Adrenal gland (tissue), 12 donors: Measurements from ENCODE around the gene KIAA1671. TPM values are rescaled to one million over a fixed set of nuclear protein-coding genes. Genes with fewer than 3 reads are reported as not detected.

Experiments
- DNase-seq, 7 donors: peaks; one replicate each; pipeline ENCODE4 v3.0.0-alpha.2; 2019 to 2020
- H3K27ac ChIP-seq, 5 donors: fragments of 200-600 bp; sonication (generic) in 4 of 5; 1 replicate in 3 of 5; 2 replicates in 2 of 5; pipeline versions ENCODE4 v1.5.1 to v1.8.0; 2016 to 2020; ENCODE audit warnings: mild to moderate bottlenecking in 1 of 5
- H3K27me3 ChIP-seq: fragments of 200-600 bp; 2 replicates; pipeline ENCODE4 v1.8.0; 2021
- H3K36me3 ChIP-seq, 2 donors: fragments of 200-600 bp; replicated peaks in 1 of 2; 1 replicate in 1 of 2; 2 replicates in 1 of 2; pipeline versions ENCODE4 v1.5.1 to v1.8.0; 2018 to 2022
- H3K4me1 ChIP-seq, 2 donors: fragments of 200-600 bp; replicated peaks in 1 of 2; 1 replicate in 1 of 2; 2 replicates in 1 of 2; pipeline versions ENCODE4 v1.5.1 to v1.8.0; 2018 to 2021
- H3K4me3 ChIP-seq, 4 donors: fragments of 200-600 bp; sonication (generic) in 3 of 4; one replicate each; pipeline ENCODE4 v1.5.1; 2016 to 2018
- H3K9me3 ChIP-seq, 3 donors: fragments of 200-600 bp; sonication (generic) in 1 of 3; replicated peaks in 1 of 3; 1 replicate in 2 of 3; 2 replicates in 1 of 3; pipeline versions ENCODE4 v1.5.1 to v1.8.0; 2016 to 2021
- CTCF ChIP-seq, 6 experiments: fragments of 450-650 bp in 4 of 6; fragments of 200-600 bp in 2 of 6; sonication (generic) in 1 of 6; IDR thresholded peaks; 1 replicate in 5 of 6; 2 replicates in 1 of 6; pipeline versions ENCODE4 v1.5.1 to v1.8.0; 2016 to 2021; ENCODE audit warnings: antibody characterized with exemption in 6 of 6, mild to moderate bottlenecking in 2 of 6, moderate library complexity in 1 of 6
- POLR2A ChIP-seq, 2 donors: fragments of 450-650 bp; IDR thresholded peaks; one replicate each; pipeline ENCODE4 v1.6.1; 2017; ENCODE audit warnings: antibody characterized with exemption in 2 of 2, mild to moderate bottlenecking in 2 of 2, moderate library complexity in 1 of 2
- WGBS, 4 donors: extraction: QIAGEN DNeasy Blood & Tissue Kit in 2 of 4; methylation state at CpG; one replicate each; pipeline versions ENCODE4 v1.1.5 to v1.1.7; 2013 to 2017; 5-methylcytosine and 5-hydroxymethylcytosine counted together
- intact Hi-C, 2 donors: fragments of 100-400 bp; cut with DNase I; formaldehyde crosslinking; loops; one replicate each; pipeline versions ENCODE4 v1.14.1 to v1.15.0; 2022 to 2023
- polyA plus RNA-seq, 3 donors: library from polyadenylated mRNA; stranded (reverse); fragments of 200-250 nt in 2 of 3; fragments of 350-450 nt in 1 of 3; fragmentation: Illumina TruSeq in 1 of 3; extraction: RNeasy Lipid Tissue Mini Kit (QIAGEN cat#74804) in 1 of 3; gene quantifications; one replicate each; pipeline ENCODE4 v1.2.3, GENCODE V29; 2013 to 2014
- total RNA-seq, 9 donors: library from RNA; depleted of rRNA in 4 of 9; stranded (reverse); fragments of >200 nt in 4 of 9; fragments of 120-200 nt in 1 of 9; fragmentation: NEBNext Ultra II Directional in 1 of 9; extraction: Animal tissue kit (Norgen Biotek cat#: 25700) in 1 of 9; gene quantifications; one replicate each; pipeline versions ENCODE4 v1.1.0 to v1.2.4, GENCODE V29; 2013 to 2023
- donor health status: healthy with polysubstance abuse.
- donor health status: Bipolar disorder and iron deficiency.
- donor health status: DM: yes; HTN: yes; CAD: no.
- donor health status: DM: no; HTN: no; CAD: no.
- donor health status: DM: no; HTN: no; CAD: no.
- donor health status: DM: yes; HTN: yes; CAD: no.

The KIAA1671 gene
- total and polyA plus RNA-seq, 12 donors: 5.3 to 71.0 (median 45.8) TPM

GRCh38 chr22:25110596-25110845, 158.0 kb downstream of the KIAA1671 start:
- DNase-seq: peak in 1 of 7 donors; percentile 53
- Histone ChIP-seq H3K36me3 (no peaks in the 10 kb centered on the region), H3K27me3 (no peaks in the 10 kb centered on the region), H3K9me3 (no peaks in the 10 kb centered on the region), H3K4me3 (peak overlapping the region in 1 of 4 donors; percentile 58), H3K4me1 (peaks cover 43 to 45% of the 10 kb centered on the region in 2 donors), H3K27ac (peak overlapping the region; percentile 41 to 91 (median 83))
- TF ChIP-seq POLR2A (IDR thresholded peaks at IDR 0.05): no peak
- TF ChIP-seq CTCF (IDR thresholded peaks at IDR 0.05): no peak
- intact Hi-C loops: loop anchor here in 1 of 2 donors (2.0 kb wide), 1 partner anchor 62 kb away; no protein-coding TSS in a partner anchor
- 13 to 50% (median 36%) methylated on average over 2 to 4 of the region's 4 CpGs for WGBS, 4 donors

GRCh38 chr22:25110846-25111578, 158.5 kb downstream of the KIAA1671 start:
- H3K27me3 ChIP-seq: no peaks in the 10 kb centered on the region
- H3K27ac ChIP-seq: peak overlapping the region; percentile 41 to 91 (median 83)
- no peaks in the 10 kb centered on the region for H3K36me3 ChIP-seq
- peak; percentile 67 to 87 (median 80) for DNase-seq
- TF ChIP-seq POLR2A (IDR thresholded peaks at IDR 0.05): peak in 1 of 2 donors; percentile 64
- TF ChIP-seq CTCF (IDR thresholded peaks at IDR 0.05): peak; percentile 18 to 71 (median 54)
- H3K9me3 ChIP-seq: no peaks in the 10 kb centered on the region
- intact Hi-C loops: loop anchor here in 1 of 2 donors (2.0 kb wide), 1 partner anchor 62 kb away; no protein-coding TSS in a partner anchor
- peak overlapping the region in 2 of 4 donors; percentile 20 to 58 for H3K4me3 ChIP-seq
- H3K4me1 ChIP-seq: peaks cover 44 to 47% of the 10 kb centered on the region in 2 donors
- WGBS, 4 donors: 0 to 1% (median 0%) methylated on average over 13 to 36 of the region's 36 CpGs

GRCh38 chr22:25111579-25112517, 159.3 kb downstream of the KIAA1671 start:
- Histone ChIP-seq H3K4me3 (peak overlapping the region in 2 of 4 donors; percentile 20 to 58), H3K27me3 (no peaks in the 10 kb centered on the region), H3K36me3 (no peaks in the 10 kb centered on the region), H3K4me1 (peaks cover 44 to 47% of the 10 kb centered on the region in 2 donors), H3K9me3 (no peaks in the 10 kb centered on the region), H3K27ac (peak overlapping the region; percentile 41 to 91 (median 83))
- peak; percentile 35 to 74 (median 61) for DNase-seq
- TF ChIP-seq POLR2A (IDR thresholded peaks at IDR 0.05) (no peak), CTCF (IDR thresholded peaks at IDR 0.05) (no peak)
- 27 to 56% (median 44%) methylated on average over 21 to 35 of the region's 35 CpGs for WGBS, 4 donors
- intact Hi-C loops: loop anchor here in 1 of 2 donors (2.0 kb wide), 1 partner anchor 61 kb away; no protein-coding TSS in a partner anchor
